Heart left ventricle (tissue), 13 donors: ENCODE measurements around the gene USP46.

Source experiments
- POLR2A ChIP-seq, 2 donors: fragments of 450-650 bp; IDR thresholded peaks; one replicate each; pipeline ENCODE4 v1.6.1; 2017; ENCODE audit warnings: antibody characterized with exemption in 2 of 2, mild to moderate bottlenecking in 2 of 2, moderate library complexity in 2 of 2
- TF ChIP-seq, protein P1 (sequence below), 12 donors: fragments of 200-600 bp; sonication (generic) in 4 of 12; IDR thresholded peaks; one replicate each; pipeline versions ENCODE4 v1.5.0 to v1.8.0; 2018 to 2022; ENCODE audit warnings: antibody characterized with exemption in 12 of 12, mild to moderate bottlenecking in 5 of 12
- donor health status: ischemic (EF 13 %, LVEDD 7.1; RV severe dilation, severe dysfunction).
- donor health status: DM: no; HTN: yes; CAD: no.
- donor health status: DM: no; HTN: no; CAD: no.
- donor health status: ischemic (EF 25% LVEDD 6.9; RV normal size, moderate dysfunction).
- donor health status: ischemic (EF 25% LVEDD 5.7; RV mildly dilated, moderate dysfunction).
- donor health status: ischemic (EF 35%, LVEDD 5.7; RV mildly dilated, moderate dysfunction).
- donor health status: nonischemic (EF 11% LVEDD 7.7; RV severe dilation, severe dysfunction).
- donor health status: DM: yes; HTN: yes; CAD: no.
- donor health status: PGD.
- donor health status: ischemic (EF 29% LVEDD 5.4; RV normal size, mild dysfunction).
- donor health status: nonischemic (EF 23%, LVEDD 6.1; RV moderate dilation, normal function).

- TF ChIP-seq, protein P1, sequence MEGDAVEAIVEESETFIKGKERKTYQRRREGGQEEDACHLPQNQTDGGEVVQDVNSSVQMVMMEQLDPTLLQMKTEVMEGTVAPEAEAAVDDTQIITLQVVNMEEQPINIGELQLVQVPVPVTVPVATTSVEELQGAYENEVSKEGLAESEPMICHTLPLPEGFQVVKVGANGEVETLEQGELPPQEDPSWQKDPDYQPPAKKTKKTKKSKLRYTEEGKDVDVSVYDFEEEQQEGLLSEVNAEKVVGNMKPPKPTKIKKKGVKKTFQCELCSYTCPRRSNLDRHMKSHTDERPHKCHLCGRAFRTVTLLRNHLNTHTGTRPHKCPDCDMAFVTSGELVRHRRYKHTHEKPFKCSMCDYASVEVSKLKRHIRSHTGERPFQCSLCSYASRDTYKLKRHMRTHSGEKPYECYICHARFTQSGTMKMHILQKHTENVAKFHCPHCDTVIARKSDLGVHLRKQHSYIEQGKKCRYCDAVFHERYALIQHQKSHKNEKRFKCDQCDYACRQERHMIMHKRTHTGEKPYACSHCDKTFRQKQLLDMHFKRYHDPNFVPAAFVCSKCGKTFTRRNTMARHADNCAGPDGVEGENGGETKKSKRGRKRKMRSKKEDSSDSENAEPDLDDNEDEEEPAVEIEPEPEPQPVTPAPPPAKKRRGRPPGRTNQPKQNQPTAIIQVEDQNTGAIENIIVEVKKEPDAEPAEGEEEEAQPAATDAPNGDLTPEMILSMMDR (IDR thresholded peaks at IDR 0.05): no peak
- TF ChIP-seq POLR2A (IDR thresholded peaks at IDR 0.05): no peak
Measured at GRCh38 chr4:52560844-52561280, 98.2 kb downstream of the USP46 start.
